Medulla oblongata (tissue), 1 donor: ENCODE measurements around the gene CACNA1F.
A peak's percentile ranks its signal among the peaks of the same experiment; 100 is the strongest.

Source experiments
- DNase-seq: peaks from one replicate; pipeline ENCODE4 v3.0.0-alpha.2; 2015; ENCODE audit errors: extremely low spot score

The CACNA1F gene

GRCh38 chrX:49233176-49233575 is at the start of gene CACNA1F:
Gene CACNA1F (minus strand): TSS chrX:49233340. CDS start chrX:49233309, 31 bp downstream.
- DNase-seq = no peak

DNA sequence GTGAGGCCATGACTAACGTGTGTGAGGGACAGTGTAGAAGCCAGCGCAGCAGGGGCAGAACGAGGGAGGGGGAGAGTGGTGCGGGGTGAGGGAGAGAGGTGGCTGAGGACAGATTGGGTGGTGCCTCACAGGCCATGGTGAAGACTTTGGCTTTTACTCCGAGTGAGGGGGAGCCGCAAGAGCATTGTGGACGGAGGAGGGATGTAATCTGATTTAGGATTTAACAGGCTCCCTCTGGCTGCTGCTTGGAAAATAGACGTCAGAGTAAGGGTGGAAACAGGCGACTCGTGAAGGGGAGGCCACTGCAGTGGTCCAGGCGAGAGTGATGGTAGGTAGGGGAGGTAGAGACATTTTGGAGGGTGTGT is 49.5 kb upstream of the CACNA1F start:
- no peak for DNase-seq

GRCh38 chrX:49278081-49278480 is 44.9 kb upstream of the CACNA1F start:
- no peak for DNase-seq

DNA sequence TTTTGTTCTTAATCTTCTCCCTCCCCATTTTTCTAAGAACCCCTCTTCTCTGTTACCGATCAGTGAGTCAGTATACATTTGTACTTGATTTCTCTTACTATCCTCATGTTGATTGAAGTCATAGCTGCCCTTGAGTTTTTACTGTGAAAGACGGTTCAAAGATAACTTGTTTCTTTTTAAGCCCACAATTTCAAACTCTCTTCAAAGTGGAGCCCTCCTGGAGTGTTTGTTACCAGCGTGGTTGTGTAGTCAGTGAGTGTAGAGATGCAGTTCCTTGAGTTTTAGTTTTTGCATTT is 44.3 kb upstream of the CACNA1F start:
- DNase-seq = no peak

DNA sequence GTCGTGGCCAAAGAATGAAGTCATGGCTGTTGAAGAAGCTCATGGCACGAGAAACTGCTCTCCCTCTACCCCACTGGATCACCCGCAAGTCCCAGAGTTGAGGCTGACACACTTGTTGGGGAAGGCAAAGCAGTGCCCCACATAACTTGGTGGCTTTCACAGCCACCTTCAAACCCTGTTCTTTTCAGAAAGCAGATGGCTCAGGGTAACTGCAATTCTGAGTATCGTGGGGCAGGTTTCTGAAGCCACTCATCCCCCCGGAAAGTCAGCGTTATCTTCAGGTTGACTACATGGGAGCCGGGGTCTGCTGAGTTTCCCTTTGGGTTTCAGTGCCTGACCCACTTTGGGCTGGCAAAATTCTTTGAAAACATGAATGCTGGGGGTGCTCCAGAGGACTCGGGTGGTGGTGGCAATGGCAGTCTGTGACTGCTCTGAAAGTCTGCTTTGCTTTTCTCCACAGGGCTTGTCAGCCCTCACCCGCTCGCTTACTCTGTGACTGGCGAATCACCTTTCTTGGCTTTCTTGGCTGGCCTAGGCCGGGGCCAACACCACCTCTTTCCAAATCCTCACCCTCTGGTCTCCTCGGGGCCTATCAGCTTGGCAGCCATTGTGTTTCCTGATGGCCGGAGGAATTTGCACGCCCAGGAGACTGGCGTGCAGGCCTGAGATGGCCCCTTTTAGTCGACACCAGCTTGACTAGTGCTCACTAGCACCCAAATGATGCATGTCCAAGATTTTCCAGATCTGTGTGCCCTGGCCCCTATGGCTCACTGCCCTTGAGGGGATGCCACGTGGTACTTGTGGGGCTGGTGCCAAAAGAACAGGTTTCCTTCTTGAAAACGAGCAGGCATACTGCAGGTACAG is 43.8 kb upstream of the CACNA1F start:
- no peak for DNase-seq

DNA sequence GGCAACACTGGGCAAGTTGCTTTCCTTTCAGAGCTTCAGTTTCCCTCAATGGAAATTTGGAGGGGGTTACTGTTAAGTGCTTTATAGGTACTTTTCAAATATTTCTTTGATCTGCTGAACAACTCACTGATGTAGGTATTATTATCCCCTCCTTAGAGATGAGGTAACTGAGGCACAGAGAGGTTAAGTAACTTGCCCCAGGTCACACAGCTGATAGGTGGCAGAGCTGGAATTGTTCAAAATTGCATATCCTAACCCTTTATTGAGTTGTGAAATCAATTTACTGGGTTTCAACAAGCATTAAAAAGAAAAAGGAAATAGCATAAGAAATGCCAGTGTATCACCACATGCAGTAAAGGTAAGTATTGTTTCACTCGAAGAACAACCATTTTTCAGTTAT is 43.1 kb upstream of the CACNA1F start:
- no peak for DNase-seq

DNA sequence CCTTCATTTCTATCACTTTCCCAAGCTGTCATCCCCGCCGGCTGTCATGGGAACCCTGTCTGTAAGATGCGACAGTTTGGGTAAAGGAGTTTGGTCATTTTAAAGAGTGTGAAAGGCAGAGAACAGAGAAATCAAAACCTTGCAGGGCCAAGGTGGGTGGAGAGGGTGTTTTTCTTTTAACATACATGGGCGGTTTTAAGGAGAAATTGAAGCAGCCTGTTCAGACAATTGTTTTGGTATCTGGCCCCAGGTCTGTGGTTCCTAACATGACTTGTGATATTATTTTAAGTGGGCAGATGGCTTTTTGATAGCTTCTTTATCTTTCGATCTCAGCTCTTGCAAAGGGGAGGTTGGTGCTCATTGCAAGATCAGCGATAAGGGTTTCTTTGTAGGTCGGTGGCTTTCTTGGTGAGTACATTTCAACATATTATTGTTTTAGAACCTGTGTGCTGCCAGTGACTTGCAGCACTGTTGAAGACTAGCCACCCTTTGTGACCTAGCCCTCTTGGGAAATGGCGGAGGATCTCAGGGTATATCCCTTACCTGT is 40.1 kb upstream of the CACNA1F start:
- DNase-seq = no peak

- no peak for DNase-seq
Measured at GRCh38 chrX:49272421-49272820, 39.3 kb upstream of the CACNA1F start.

GRCh38 chrX:49271341-49271740 is 38.2 kb upstream of the CACNA1F start:
- no peak for DNase-seq

DNA sequence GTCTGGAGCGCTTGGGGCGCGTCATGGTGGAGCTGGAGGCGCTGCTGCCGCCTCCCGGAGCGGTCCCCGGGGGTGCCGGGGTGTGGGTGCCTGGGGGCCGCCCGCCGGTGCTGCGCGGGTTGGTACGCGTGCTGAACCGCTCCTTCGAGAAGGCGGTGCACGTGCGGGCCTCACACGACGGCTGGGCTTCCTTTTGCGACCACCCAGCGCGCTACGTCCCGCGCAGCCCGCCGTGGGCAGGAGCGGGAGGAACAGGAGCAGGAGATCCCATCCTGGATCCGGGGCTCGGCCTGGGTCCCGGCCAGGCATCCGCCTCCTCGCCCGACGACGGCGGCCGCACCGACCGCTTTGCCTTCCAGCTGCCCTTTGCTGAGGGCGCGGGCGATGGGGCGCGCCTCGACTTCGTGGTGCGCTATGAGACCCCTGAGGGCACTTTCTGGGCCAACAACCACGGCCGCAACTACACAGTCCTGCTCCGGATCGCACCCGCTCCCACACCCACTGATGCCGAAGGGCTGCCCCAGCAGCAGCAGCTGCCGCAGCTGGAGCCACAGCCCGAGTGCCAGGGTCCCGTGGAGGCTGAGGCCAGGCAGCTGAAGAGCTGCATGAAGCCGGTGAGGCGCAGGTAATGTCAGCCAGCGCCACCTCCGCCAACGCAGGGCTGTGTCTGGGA is 37.2 kb upstream of the CACNA1F start:
- no peak for DNase-seq

DNA sequence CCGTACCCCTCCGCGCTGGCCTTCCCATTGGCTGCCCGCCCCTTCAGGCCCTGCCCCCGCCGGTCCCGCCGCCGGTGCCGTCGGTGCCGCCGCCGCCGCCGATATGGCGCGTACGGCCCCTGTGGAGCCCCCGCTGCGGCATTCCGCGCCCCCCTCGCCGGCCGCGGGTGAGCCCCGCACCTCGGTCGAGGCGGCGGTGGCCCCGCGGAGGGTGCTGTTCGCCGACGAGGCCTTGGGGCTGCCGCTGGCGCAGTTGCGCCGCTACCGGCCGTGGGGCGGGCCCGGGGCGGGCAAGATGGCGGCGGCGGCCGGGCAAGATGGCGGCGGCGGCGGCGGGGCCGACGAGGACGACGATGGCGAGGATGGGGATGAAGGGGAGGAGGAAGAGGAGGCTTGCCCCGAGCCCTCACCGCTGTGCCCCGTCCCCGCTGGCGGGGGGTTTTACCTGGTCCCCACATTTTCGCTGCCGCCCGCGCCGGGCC is 36.7 kb upstream of the CACNA1F start, which contains the start of gene PPP1R3F:
PPP1R3F (plus strand) TSS at position 27 of the 482 bp plus-strand sequence; CDS start at position 104, 77 bp downstream.
- no peak for DNase-seq

- peak; percentile 97 for DNase-seq
Measured at GRCh38 chrX:49269010-49269766, 36.0 kb upstream of the CACNA1F start.

DNA sequence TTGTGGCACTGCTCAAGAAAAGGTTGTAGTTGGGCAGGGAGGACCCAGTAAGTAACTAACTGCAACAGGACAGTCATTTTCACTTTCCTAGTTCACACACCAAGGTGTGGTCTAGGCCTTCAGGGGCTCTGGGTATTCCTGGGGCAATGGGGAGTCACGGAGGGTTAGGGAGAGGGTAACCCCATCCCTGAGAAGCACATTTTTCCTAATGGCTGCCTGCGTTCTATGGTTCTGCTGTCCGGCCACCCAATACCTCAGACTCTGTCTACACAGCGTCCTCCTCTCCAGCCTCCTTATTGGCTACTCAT is 35.5 kb upstream of the CACNA1F start:
- DNase-seq = no peak

DNA sequence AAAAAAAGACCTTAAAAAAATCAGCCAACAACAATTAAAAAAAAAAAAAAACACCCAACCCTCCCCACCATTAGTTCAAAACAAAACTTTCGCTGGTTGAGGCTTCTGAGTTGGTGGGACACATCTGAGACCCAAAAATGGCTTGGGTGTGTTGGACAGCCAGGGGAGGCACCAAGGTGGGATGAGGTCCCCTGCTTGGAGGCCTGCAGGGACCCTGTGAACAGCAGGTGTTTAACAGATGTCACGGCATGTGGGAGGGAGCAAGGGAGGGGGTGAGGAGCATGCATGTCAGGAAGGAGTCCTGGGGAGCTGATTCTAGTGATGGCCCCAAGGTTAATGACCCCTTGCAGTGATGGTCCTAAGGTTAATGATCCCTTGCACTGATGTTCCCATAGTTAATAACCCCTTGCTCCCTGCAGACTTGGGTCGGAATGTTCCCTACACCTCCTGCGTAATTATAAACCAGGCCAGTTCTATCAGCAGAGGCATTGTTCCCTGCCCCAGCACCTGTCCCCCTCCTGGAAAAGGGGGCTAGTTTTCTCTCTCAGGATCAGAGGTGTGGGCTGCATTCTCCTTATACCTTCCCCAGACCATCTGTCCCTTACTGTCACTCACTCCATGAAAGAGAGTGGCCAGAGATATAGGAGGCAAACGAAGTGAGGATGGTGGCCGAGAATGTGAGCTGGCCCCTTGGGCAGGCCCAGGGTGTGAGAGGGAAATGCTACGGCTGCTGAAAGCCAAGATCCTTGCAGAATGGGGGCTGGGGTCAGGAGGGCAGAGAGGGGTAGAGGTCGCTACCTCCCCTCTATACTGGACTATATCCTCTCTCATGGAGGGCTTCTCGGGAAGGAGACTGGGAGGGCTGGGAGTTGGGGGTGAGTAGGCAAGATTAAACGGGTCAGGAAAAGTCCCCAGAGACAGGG is 33.6 kb upstream of the CACNA1F start:
- DNase-seq = no peak

DNA sequence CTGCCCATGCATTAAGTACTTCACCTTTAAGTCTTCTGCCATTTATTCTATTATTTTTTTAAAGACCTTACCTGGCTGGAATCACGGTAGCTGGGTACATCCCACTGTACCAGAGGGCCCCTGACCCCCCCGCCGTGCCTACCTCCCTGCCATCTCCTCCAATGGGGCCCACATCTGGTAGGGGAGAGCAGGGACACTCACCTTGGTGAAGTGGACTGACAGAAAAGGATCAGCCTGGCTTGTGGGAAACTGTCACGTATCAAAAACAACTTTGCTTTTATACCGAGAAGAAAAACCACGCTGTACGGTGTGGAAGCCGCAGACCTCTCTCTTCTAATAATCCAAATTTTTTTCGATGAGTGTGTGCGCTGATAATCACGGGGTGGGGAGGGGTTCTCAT is 31.3 kb upstream of the CACNA1F start, which contains the start of gene FOXP3:
FOXP3 (minus strand) TSS at position 251 of the 400 bp plus-strand sequence. CDS start 6,205 bp downstream, outside the sequence.
- no peak for DNase-seq

DNA sequence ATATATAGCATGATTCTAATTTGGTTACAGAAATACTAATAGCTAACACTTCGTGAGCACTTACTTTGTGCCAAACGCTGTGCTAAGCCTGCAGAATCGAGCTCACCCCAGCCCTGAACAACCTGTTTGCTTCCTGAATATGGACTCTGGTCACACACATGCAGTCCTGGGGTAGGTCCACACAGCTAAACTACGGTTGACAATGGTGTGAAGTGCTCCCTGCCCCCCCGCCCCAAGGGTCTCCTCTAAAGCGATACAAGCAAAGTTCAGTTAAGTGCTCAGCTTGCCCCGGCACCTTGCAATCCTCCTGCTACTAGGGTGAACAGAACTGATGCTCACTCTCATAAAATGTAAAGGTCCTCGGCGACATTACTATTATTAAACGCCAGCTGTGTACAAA is 30.5 kb upstream of the CACNA1F start:
- no peak for DNase-seq

- DNase-seq = no peak
Measured at GRCh38 chrX:49262603-49263002, 29.5 kb upstream of the CACNA1F start.

- no peak for DNase-seq
Measured at GRCh38 chrX:49260221-49260985, 27.3 kb upstream of the CACNA1F start.

DNA sequence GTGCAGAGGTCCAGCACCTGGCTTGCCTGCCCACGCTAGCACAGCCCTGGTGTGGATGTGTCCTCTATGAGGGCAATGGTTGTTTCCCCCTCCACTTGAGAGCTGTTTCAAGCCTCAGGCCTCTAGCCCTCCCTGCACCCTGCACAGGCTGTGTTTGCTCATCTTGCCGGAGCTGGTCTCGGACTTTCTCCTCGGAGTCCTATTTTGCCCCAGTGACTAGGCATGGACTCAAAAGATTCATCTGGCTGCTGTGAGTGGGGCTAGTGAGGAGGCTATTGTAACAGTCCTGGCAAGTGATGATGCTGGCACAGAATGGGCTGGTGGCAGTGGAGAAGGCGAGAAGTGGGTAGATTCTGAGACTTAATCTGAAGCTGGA is 25.6 kb upstream of the CACNA1F start:
- no peak for DNase-seq
